GM12878 (cell line): ENCODE results near the gene LILRB1. TPM values are rescaled to one million over a fixed set of nuclear protein-coding genes. Genes with fewer than 3 reads are reported as not detected.

Source experiments
- ATAC-seq: fragments of 200-7000 bp; cut with Tn5 transposase; 3 replicates; pipeline ENCODE4 v1.9.1; 2020; ENCODE audit warnings: mild to moderate bottlenecking, moderate library complexity
- BruUV-seq: library from RNA; stranded (reverse); fragments of 400-500 nt; replicated peaks from 2 replicates; lab custom pipeline; 2021; lab: Mats Ljungman, UMichigan
- CTCF ChIA-PET: fragments of 300-600 bp; sonication (Branson Sonifier 250); formaldehyde crosslinking; extraction: SDS; loops from one replicate; lab custom pipeline; 2021; ENCODE audit warnings: inconsistent platforms; lab: Yijun Ruan, JAX
- POLR2A ChIA-PET: fragments of 350-600 bp; formaldehyde crosslinking; extraction: SDS; loops from one replicate; lab custom pipeline; 2021; ENCODE audit warnings: inconsistent platforms; lab: Charles Lee
- RAD21 ChIA-PET: fragments of 300-600 bp; sonication (Branson Sonifier 250); formaldehyde crosslinking; loops from one replicate; lab custom pipeline; 2023; ENCODE audit warnings: antibody characterized with exemption; ENCODE audit not compliant: unreplicated experiment; lab: Charles Lee
- SMC1A ChIA-PET: fragments of 300-600 bp; sonication (Branson Sonifier 250); formaldehyde crosslinking; loops from one replicate; lab custom pipeline; 2023; ENCODE audit not compliant: unreplicated experiment, uncharacterized antibody; lab: Charles Lee
- DNase-seq: peaks from one replicate; pipeline ENCODE4 v3.0.0-alpha.2; 2011; ENCODE audit warnings: low read depth, low spot score
- FAIRE-seq: peaks from 3 replicates; lab custom pipeline; 2011; peaks lifted over from hg19 to GRCh38; lab: Jason Lieb, UNC
- H2AFZ ChIP-seq: 2 replicates; pipeline ENCODE4 v1.6.0; 2011; ENCODE audit warnings: low read depth, low read length, control low read depth; ENCODE audit not compliant: control insufficient read depth
- H3K27ac ChIP-seq: 2 replicates; pipeline ENCODE4 v1.5.1; 2011; ENCODE audit warnings: control low read depth; ENCODE audit not compliant: control insufficient read depth, insufficient read depth
- H3K27me3 ChIP-seq, 2 experiments: replicated peaks in 1 of 2; 2 replicates each; pipeline versions ENCODE4 v1.6.0 to v1.6.1; 2011; ENCODE audit warnings: low read length in 1 of 2; ENCODE audit not compliant: control insufficient read depth in 2 of 2, insufficient read depth in 2 of 2
- H3K36me3 ChIP-seq, 2 experiments: 2 replicates each; pipeline ENCODE4 v1.5.1; 2011; ENCODE audit warnings: low read length in 1 of 2; ENCODE audit not compliant: control insufficient read depth in 2 of 2, insufficient read depth in 2 of 2
- H3K4me1 ChIP-seq: 2 replicates; pipeline ENCODE4 v1.6.1; 2011; ENCODE audit warnings: mild to moderate bottlenecking, low read length, moderate library complexity, mixed read lengths; ENCODE audit not compliant: control insufficient read depth, insufficient read depth
- H3K4me2 ChIP-seq: 2 replicates; pipeline ENCODE4 v1.6.0; 2011; ENCODE audit warnings: control low read depth; ENCODE audit not compliant: control insufficient read depth, insufficient read depth
- H3K4me3 ChIP-seq: fragments of 200-600 bp; sonication (generic); 2 replicates; pipeline ENCODE4 v1.5.1; 2016
- H3K79me2 ChIP-seq: 2 replicates; pipeline ENCODE4 v1.6.0; 2011; ENCODE audit warnings: low read length; ENCODE audit not compliant: control insufficient read depth, insufficient read depth
- H3K9ac ChIP-seq: 2 replicates; pipeline ENCODE4 v1.8.0; 2011; ENCODE audit warnings: low read length, control low read depth, mixed read lengths; ENCODE audit not compliant: control insufficient read depth, insufficient read depth
- H3K9me3 ChIP-seq: replicated peaks from 3 replicates; pipeline ENCODE4 v1.5.1; 2011; ENCODE audit warnings: mild to moderate bottlenecking, low read length; ENCODE audit not compliant: control insufficient read depth, insufficient read depth
- H4K20me1 ChIP-seq: 2 replicates; pipeline ENCODE4 v1.6.0; 2011; ENCODE audit not compliant: control insufficient read depth, insufficient read depth
- BRCA1 ChIP-seq: IDR thresholded peaks from 2 replicates; pipeline ENCODE4 v1.6.1; 2011; ENCODE audit warnings: low read depth, low read length, improper control_type of control experiment
- CREB1 ChIP-seq: IDR thresholded peaks from 2 replicates; pipeline ENCODE4 v1.6.1; 2012; ENCODE audit warnings: low read depth, mild to moderate bottlenecking, inconsistent platforms
- CTCF ChIP-seq, 3 experiments: IDR thresholded peaks in 2 of 3; conservative IDR thresholded peaks in 1 of 3; 2 replicates each; pipeline ENCODE4 v1.5.1; 2011; ENCODE audit warnings: low read depth in 3 of 3, low read length in 3 of 3, mild to moderate bottlenecking in 3 of 3, control low read depth in 2 of 3, moderate library complexity in 2 of 3, inconsistent platforms in 1 of 3, mixed read lengths in 1 of 3; ENCODE audit not compliant: control insufficient read depth in 2 of 3, insufficient read depth in 1 of 3; ENCODE audit errors: extremely low read depth in 1 of 3
- EGR1 ChIP-seq, 2 experiments: IDR thresholded peaks; 1 replicate in 1 of 2; 2 replicates in 1 of 2; pipeline ENCODE4 v1.6.1; 2011 to 2012; ENCODE audit warnings: low read depth in 2 of 2, low read length in 2 of 2, borderline replicate concordance in 1 of 2, mild to moderate bottlenecking in 1 of 2, moderate library complexity in 1 of 2
- ELK1 ChIP-seq: IDR thresholded peaks from 2 replicates; pipeline ENCODE4 v1.6.1; 2012; ENCODE audit warnings: low read depth, low read length, improper control_type of control experiment
- ESRRA ChIP-seq: IDR thresholded peaks from 2 replicates; pipeline ENCODE4 v1.6.1; 2012; ENCODE audit warnings: mild to moderate bottlenecking, low read length, improper control_type of control experiment
- ETV6 ChIP-seq, 2 experiments: fragments of 450-650 bp in 1 of 2; IDR thresholded peaks in 1 of 2; conservative IDR thresholded peaks in 1 of 2; 2 replicates each; pipeline ENCODE4 v1.6.1; 2014; ENCODE audit warnings: antibody characterized with exemption in 1 of 2, borderline replicate concordance in 1 of 2, low read depth in 1 of 2, mild to moderate bottlenecking in 1 of 2, moderate library complexity in 1 of 2
- HDGF ChIP-seq: fragments of 450-650 bp; IDR thresholded peaks from 2 replicates; pipeline ENCODE4 v1.6.1; 2016; ENCODE audit warnings: antibody characterized with exemption
- POU2F2 ChIP-seq: IDR thresholded peaks from 3 replicates; pipeline ENCODE4 v1.6.1; 2011; ENCODE audit warnings: low read depth, mild to moderate bottlenecking, low read length, borderline replicate concordance
- RAD51 ChIP-seq: fragments of 450-650 bp; IDR thresholded peaks from 2 replicates; pipeline ENCODE4 v1.6.1; 2016; ENCODE audit warnings: moderate library complexity, mild to moderate bottlenecking, inconsistent platforms
- REST ChIP-seq: IDR thresholded peaks from 2 replicates; pipeline ENCODE4 v1.6.1; 2012; ENCODE audit warnings: mild to moderate bottlenecking, low read depth, low read length
- ZBTB11 ChIP-seq: fragments of 450-650 bp; formaldehyde crosslinking; IDR thresholded peaks from 2 replicates; pipeline ENCODE4 v1.5.0; 2022; ENCODE audit warnings: mild to moderate bottlenecking, missing genetic modification characterization
- ZNF207 ChIP-seq: fragments of 450-650 bp; IDR thresholded peaks from 2 replicates; pipeline ENCODE4 v1.6.1; 2014; ENCODE audit warnings: antibody characterized with exemption, mild to moderate bottlenecking, borderline replicate concordance
- WGBS: methylation state at CpG from one replicate; pipeline ENCODE4 v1.1.6; 2016; ENCODE audit warnings: low lambda C conversion rate; ENCODE audit not compliant: insufficient replicate concordance, insufficient coverage; ENCODE audit errors: missing lambda C conversion rate; 5-methylcytosine and 5-hydroxymethylcytosine counted together
- in situ Hi-C: fragments of 300-500 bp; cut with MboI; formaldehyde crosslinking; loops from 9 replicates; pipeline ENCODE4 v1.14.3; 2018; ENCODE audit warnings: mixed read lengths
- intact Hi-C: fragments of 100-400 bp; cut with micrococcal nuclease; formaldehyde crosslinking; loops from one replicate; pipeline ENCODE4 v1.14.2; 2022; ENCODE audit not compliant: unreplicated experiment
- polyA plus RNA-seq, 11 experiments: library from polyadenylated mRNA; depleted of rRNA in 4 of 11; unstranded in 6 of 11; stranded (reverse) in 5 of 11; fragments of >200 nt; fragmentation: Nextera tagmentation in 4 of 11; fragmentation: Illumina TruSeq in 1 of 11; extraction: Ambion mirVana in 4 of 11; extraction: Trizol in 1 of 11; gene quantifications; 1 replicate in 1 of 11; 2 replicates in 10 of 11; pipeline versions ENCODE4 v1.2.1 to v1.2.3, GENCODE V29; 2011 to 2016; ENCODE audit warnings: inconsistent platforms in 2 of 11, missing spikeins in 2 of 11, low read depth in 1 of 11
- total RNA-seq, 4 experiments: library from RNA; depleted of rRNA in 3 of 4; stranded (reverse); fragments of >200 nt in 3 of 4; fragmentation: Illumina TruSeq in 1 of 4; extraction: Trizol in 1 of 4; gene quantifications; 2 replicates each; pipeline versions ENCODE4 v1.2.1 to v1.2.3, GENCODE V29; 2013 to 2021

The LILRB1 gene
- total and polyA plus RNA-seq, 10 of the 15 experiments (the other 5 are each of a cell fraction or from before 2014, with no cell fraction given), result 4.9 to 92.2 (median 50.1) TPM

GRCh38 chr19:54609356-54609791, 20.9 kb upstream of the LILRB1 start:
- no peak overlapping the region for H2AFZ ChIP-seq
- ChIA-PET CTCF (no interaction called here), POLR2A (interaction anchor here (3.4 kb wide), 1 partner anchor 8 kb away, joined by 14 read pairs; no protein-coding TSS in a partner anchor), SMC1A (no interaction called here), RAD21 (no interaction called here)
- no peaks in the 10 kb centered on the region for H3K27me3 ChIP-seq
- no peak overlapping the region for H3K27ac ChIP-seq
- H3K9me3 ChIP-seq, result peaks cover 15% of the 10 kb centered on the region
- WGBS, result 92% methylated on average over 25 of the region's 26 CpGs
- H3K4me3 ChIP-seq, result no peak overlapping the region
- H3K4me1 ChIP-seq, result peaks cover 33% of the 10 kb centered on the region
- H3K4me2 ChIP-seq, result no peak overlapping the region
- no peaks in the 10 kb centered on the region for H4K20me1 ChIP-seq
- ATAC-seq (no peak), DNase-seq (no peak), FAIRE-seq (no peak)
- intact Hi-C loops (loop anchor here (5.0 kb wide), 1 partner anchor 42 kb away; no protein-coding TSS in a partner anchor), in situ Hi-C loops (no loop called here)
- H3K36me3 ChIP-seq, result no peaks in the 10 kb centered on the region
- no TSS peak for BruUV-seq
- no peaks in the 10 kb centered on the region; the same call in 1 of the 2 replicates for H3K79me2 ChIP-seq
- no peak overlapping the region for H3K9ac ChIP-seq
- TF ChIP-seq ESRRA (no peak), REST (no peak), ELK1 (no peak), CREB1 (no peak), RAD51 (no peak), ETV6 (conservative IDR thresholded peaks at IDR 0.05 in 1 of 2, IDR thresholded peaks at IDR 0.05 in 1 of 2; ENCODE audit: borderline replicate concordance in 1 of 2, low read depth in 1 of 2) (no peak), POU2F2 (no peak), ZNF207 (no peak), BRCA1 (no peak), EGR1 (IDR thresholded peaks at IDR 0.05; ENCODE audit: borderline replicate concordance in 1 of 2, low read depth in 2 of 2, low read length in 2 of 2) (no peak), ZBTB11 (CRISPR knock-in tag) (no peak), HDGF (no peak), CTCF (IDR thresholded peaks at IDR 0.05 in 2 of 3, conservative IDR thresholded peaks at IDR 0.05 in 1 of 3; ENCODE audit: control insufficient read depth in 2 of 3, extremely low read depth in 1 of 3, insufficient read depth in 1 of 3, low read depth in 3 of 3, low read length in 3 of 3) (no peak)
